ENCODE data around the gene UBE2M. TPM values are rescaled to one million over a fixed set of nuclear protein-coding genes. Genes with fewer than 3 reads are reported as not detected.

UBE2M gene
- polyA plus RNA-seq, 1 of the 3 experiments (the other 2 are of a cell fraction) = 135 TPM

DNA sequence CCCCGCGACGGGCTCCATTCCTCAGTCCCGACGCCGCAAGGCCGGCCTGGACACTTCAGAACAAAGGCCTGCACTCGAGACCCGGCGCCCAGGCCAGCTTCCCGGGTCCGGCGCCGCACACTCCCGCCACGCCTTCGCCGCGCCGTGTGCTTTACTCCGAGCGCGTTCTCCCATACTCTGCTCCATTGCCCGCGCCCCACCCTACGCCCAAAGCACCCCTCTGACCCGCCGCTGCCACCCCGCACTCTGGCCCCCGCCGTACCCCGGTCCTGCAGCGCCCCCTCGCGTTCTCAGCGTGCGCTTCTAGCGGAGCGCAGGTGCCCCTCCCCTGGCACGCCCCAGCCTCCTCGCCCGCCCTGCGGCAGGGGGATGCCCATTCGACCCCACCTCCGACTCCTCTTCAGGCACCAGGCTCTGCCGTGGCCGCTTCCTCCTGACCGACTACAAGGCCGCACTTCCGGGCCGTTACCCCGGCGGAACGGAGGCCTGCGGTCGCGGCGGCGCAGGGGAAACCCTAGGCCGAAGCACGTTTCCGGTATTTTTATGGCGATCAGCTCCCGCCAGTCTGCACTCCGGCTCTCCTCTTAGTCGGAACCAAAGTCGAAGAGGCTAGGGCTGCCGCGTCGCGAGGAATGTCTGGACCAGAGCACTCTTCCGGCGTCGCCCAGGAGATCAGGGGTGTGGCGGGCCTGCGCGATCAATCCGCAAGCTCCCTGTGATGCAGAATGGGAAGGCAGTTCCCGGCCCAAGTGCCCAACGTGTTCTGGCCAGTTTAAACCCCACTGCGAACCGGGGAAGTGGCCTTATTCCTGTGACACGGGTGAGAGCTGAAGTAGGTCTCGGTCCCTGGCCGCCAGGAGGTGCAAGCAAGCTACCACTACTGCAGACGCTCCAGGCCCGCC is 38.8 kb downstream of the UBE2M start, which contains the start of gene ZBTB45:
Gene ZBTB45, minus strand, starts transcription at position 456 of the 902 bp plus-strand sequence. CDS start 2,137 bp downstream, outside the sequence.
- 1% methylated on average over 45 of the region's 87 CpGs for WGBS (ENCODE audit: low lambda C conversion rate)
- Histone ChIP-seq H3K4me3 (ENCODE audit: low read depth in 2 of 2, low read length in 1 of 2) (peak within 1 kb of the TSS; percentile 75 to 83), H3K9me3 (no peaks in the 10 kb centered on the region), H2AFZ (ENCODE audit: low read depth) (peak within 1 kb of the TSS; percentile 86), H3K9ac (peak within 1 kb of the TSS; percentile 93), H3K79me2 (ENCODE audit: insufficient read depth) (peaks cover 52% of the 10 kb centered on the region), H3K4me1 (ENCODE audit: control insufficient read depth in 1 of 2, insufficient read depth in 2 of 2, low read depth in 1 of 2, low read length in 1 of 2) (peaks cover 0 to 29% of the 10 kb centered on the region in 2 experiments; a peak in 1 of 4 replicates), H4K20me1 (ENCODE audit: insufficient read depth) (no peaks in the 10 kb centered on the region; the same call in 1 of the 2 replicates), H3K27me3 (ENCODE audit: insufficient read depth) (no peaks in the 10 kb centered on the region), H3K9me2 (no peaks in the 10 kb centered on the region), H3K27ac (ENCODE audit: low read depth in 2 of 2, low read length in 1 of 2) (peak within 1 kb of the TSS; percentile 92 to 97), H3F3A (replicated peaks; ENCODE audit: insufficient read depth) (peaks cover 19% of the 10 kb centered on the region), H3K4me2 (peak within 1 kb of the TSS; percentile 98), H3K36me3 (replicated peaks in 1 of 2; ENCODE audit: control insufficient read depth in 1 of 2, insufficient read depth in 2 of 2, low read length in 1 of 2) (peaks cover 3 to 19% of the 10 kb centered on the region in 2 experiments)
- ChIA-PET CTCF (interaction anchor here (0.5 to 4.7 kb wide), 42 partner anchors 9 to 1130 kb away, joined by 3 to 81 read pairs (median 4); partner anchors contain the start of genes CHMP2A, MZF1, TRIM28 and UBE2M), POLR2A (interaction anchor here (1.0 to 3.8 kb wide), 14 partner anchors 8 to 193 kb away, joined by 3 to 49 read pairs (median 4); partner anchors contain the start of genes CHMP2A, MZF1, RPS5 and SLC27A5)
- DNase-seq = peak; percentile 93
- TF ChIP-seq TAF1 (IDR thresholded peaks at IDR 0.05; ENCODE audit: borderline replicate concordance, low read depth, low read length) = peak; percentile 98
- peak; percentile 88 for TF ChIP-seq YY1 (IDR thresholded peaks at IDR 0.05; ENCODE audit: low read depth)
- TF ChIP-seq, protein P1, sequence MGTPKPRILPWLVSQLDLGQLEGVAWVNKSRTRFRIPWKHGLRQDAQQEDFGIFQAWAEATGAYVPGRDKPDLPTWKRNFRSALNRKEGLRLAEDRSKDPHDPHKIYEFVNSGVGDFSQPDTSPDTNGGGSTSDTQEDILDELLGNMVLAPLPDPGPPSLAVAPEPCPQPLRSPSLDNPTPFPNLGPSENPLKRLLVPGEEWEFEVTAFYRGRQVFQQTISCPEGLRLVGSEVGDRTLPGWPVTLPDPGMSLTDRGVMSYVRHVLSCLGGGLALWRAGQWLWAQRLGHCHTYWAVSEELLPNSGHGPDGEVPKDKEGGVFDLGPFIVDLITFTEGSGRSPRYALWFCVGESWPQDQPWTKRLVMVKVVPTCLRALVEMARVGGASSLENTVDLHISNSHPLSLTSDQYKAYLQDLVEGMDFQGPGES (IDR thresholded peaks at IDR 0.05; ENCODE audit: low read depth, low read length) = peak; percentile 51
- TF ChIP-seq EZH2phosphoT487 (IDR thresholded peaks at IDR 0.05; ENCODE audit: borderline replicate concordance, low read depth) = no peak
- TF ChIP-seq, protein P2, sequence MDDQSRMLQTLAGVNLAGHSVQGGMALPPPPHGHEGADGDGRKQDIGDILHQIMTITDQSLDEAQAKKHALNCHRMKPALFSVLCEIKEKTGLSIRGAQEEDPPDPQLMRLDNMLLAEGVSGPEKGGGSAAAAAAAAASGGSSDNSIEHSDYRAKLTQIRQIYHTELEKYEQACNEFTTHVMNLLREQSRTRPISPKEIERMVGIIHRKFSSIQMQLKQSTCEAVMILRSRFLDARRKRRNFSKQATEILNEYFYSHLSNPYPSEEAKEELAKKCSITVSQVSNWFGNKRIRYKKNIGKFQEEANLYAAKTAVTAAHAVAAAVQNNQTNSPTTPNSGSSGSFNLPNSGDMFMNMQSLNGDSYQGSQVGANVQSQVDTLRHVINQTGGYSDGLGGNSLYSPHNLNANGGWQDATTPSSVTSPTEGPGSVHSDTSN (IDR thresholded peaks at IDR 0.05) = peak; percentile 52
- TF ChIP-seq NFIC (IDR thresholded peaks at IDR 0.05; ENCODE audit: borderline replicate concordance) = no peak
- 0 out of 2 replicates have a peak, but pooled peaks have one; percentile 34 for TF ChIP-seq TEAD4 (IDR thresholded peaks at IDR 0.05; ENCODE audit: borderline replicate concordance, insufficient read depth)
- peak; percentile 100 for TF ChIP-seq GABPA (IDR thresholded peaks at IDR 0.05; ENCODE audit: low read depth)
- TF ChIP-seq SIN3A (IDR thresholded peaks at IDR 0.05; ENCODE audit: borderline replicate concordance, low read depth, low read length) = peak; percentile 88
- TF ChIP-seq, protein P3, sequence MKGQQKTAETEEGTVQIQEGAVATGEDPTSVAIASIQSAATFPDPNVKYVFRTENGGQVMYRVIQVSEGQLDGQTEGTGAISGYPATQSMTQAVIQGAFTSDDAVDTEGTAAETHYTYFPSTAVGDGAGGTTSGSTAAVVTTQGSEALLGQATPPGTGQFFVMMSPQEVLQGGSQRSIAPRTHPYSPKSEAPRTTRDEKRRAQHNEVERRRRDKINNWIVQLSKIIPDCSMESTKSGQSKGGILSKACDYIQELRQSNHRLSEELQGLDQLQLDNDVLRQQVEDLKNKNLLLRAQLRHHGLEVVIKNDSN (IDR thresholded peaks at IDR 0.05; ENCODE audit: borderline replicate concordance, low read depth) = 0 out of 2 replicates have a peak, but pooled peaks have one; percentile 49
- TF ChIP-seq, protein P4, sequence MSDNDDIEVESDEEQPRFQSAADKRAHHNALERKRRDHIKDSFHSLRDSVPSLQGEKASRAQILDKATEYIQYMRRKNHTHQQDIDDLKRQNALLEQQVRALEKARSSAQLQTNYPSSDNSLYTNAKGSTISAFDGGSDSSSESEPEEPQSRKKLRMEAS (IDR thresholded peaks at IDR 0.05; ENCODE audit: low read depth) = peak; percentile 73
- peak; percentile 74 for TF ChIP-seq RCOR1 (IDR thresholded peaks at IDR 0.05; ENCODE audit: low read length)
- TF ChIP-seq JUND (IDR thresholded peaks at IDR 0.05) = no peak
- TF ChIP-seq RXRA (IDR thresholded peaks at IDR 0.05; ENCODE audit: borderline replicate concordance, low read depth) = no peak
- peak; percentile 90 for TF ChIP-seq ELF1 (IDR thresholded peaks at IDR 0.05)
- TF ChIP-seq RAD21 (IDR thresholded peaks at IDR 0.05; ENCODE audit: low read length) = peak; percentile 67
- TF ChIP-seq MXI1 (IDR thresholded peaks at IDR 0.05; ENCODE audit: low read depth, low read length) = peak; percentile 87
- 0 out of 2 replicates have a peak, but pooled peaks have one; percentile 17 for TF ChIP-seq RFX5 (IDR thresholded peaks at IDR 0.05; ENCODE audit: low read length)
- peak; percentile 35 for TF ChIP-seq SMC3 (IDR thresholded peaks at IDR 0.05; ENCODE audit: low read depth, low read length)
- TF ChIP-seq TCF12 (IDR thresholded peaks at IDR 0.05) = peak; percentile 24; the same call in 1 of the 2 replicates
- peak; percentile 92 for TF ChIP-seq POLR2AphosphoS5 (IDR thresholded peaks at IDR 0.05; ENCODE audit: low read depth, low read length)
- TF ChIP-seq, protein P5, sequence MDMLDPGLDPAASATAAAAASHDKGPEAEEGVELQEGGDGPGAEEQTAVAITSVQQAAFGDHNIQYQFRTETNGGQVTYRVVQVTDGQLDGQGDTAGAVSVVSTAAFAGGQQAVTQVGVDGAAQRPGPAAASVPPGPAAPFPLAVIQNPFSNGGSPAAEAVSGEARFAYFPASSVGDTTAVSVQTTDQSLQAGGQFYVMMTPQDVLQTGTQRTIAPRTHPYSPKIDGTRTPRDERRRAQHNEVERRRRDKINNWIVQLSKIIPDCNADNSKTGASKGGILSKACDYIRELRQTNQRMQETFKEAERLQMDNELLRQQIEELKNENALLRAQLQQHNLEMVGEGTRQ (IDR thresholded peaks at IDR 0.05; ENCODE audit: borderline replicate concordance, low read depth, low read length) = no peak
- no peak for TF ChIP-seq GATA2 (CRISPR knock-in tag; IDR thresholded peaks at IDR 0.05)
- TF ChIP-seq, protein P6, sequence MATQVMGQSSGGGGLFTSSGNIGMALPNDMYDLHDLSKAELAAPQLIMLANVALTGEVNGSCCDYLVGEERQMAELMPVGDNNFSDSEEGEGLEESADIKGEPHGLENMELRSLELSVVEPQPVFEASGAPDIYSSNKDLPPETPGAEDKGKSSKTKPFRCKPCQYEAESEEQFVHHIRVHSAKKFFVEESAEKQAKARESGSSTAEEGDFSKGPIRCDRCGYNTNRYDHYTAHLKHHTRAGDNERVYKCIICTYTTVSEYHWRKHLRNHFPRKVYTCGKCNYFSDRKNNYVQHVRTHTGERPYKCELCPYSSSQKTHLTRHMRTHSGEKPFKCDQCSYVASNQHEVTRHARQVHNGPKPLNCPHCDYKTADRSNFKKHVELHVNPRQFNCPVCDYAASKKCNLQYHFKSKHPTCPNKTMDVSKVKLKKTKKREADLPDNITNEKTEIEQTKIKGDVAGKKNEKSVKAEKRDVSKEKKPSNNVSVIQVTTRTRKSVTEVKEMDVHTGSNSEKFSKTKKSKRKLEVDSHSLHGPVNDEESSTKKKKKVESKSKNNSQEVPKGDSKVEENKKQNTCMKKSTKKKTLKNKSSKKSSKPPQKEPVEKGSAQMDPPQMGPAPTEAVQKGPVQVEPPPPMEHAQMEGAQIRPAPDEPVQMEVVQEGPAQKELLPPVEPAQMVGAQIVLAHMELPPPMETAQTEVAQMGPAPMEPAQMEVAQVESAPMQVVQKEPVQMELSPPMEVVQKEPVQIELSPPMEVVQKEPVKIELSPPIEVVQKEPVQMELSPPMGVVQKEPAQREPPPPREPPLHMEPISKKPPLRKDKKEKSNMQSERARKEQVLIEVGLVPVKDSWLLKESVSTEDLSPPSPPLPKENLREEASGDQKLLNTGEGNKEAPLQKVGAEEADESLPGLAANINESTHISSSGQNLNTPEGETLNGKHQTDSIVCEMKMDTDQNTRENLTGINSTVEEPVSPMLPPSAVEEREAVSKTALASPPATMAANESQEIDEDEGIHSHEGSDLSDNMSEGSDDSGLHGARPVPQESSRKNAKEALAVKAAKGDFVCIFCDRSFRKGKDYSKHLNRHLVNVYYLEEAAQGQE (IDR thresholded peaks at IDR 0.05; ENCODE audit: low read depth, low read length) = 0 out of 2 replicates have a peak, but pooled peaks have one; percentile 39
- TF ChIP-seq CHD2 (IDR thresholded peaks at IDR 0.05; ENCODE audit: low read length, partially characterized antibody) = peak; percentile 89
